NT2/D1 (cell line): ENCODE measurements around the gene ROBO1.

Experiments
- SUZ12 ChIP-seq: IDR thresholded peaks from 2 replicates; pipeline ENCODE4 v1.6.1; 2011; ENCODE audit not compliant: insufficient read length, insufficient read depth; ENCODE audit errors: extremely low read depth
- YY1 ChIP-seq: IDR thresholded peaks from 2 replicates; pipeline ENCODE4 v1.6.1; 2011; ENCODE audit not compliant: insufficient read length, insufficient read depth
- ZNF274 ChIP-seq: IDR thresholded peaks from 2 replicates; pipeline ENCODE4 v1.6.1; 2011; ENCODE audit warnings: mild to moderate bottlenecking, low read depth, low read length

DNA sequence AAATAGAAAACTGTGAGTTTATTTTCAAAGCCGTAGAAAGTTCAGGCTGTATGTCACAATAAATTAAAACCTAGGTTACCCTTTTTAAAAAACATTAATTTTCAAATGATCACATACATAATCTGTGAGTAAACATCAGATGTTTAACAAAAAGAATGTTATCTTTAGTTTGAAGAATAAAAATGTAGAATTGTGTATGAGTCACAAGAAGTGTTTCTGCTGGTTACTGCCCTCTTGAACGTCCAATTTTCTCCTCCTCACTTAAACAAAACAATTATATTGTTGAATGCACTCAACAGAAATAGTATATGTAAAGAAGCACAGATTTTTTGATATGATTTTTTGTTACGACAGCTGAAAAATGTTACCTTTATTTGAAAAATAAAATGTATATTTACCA, 855.1 kb downstream of the ROBO1 start:
- TF ChIP-seq YY1: no peak
- TF ChIP-seq ZNF274: no peak
- TF ChIP-seq SUZ12: no peak
